Activated CD4-positive, alpha-beta T cell treated with anti-CD3 and anti-CD28 coated beads for 24 hours (primary cell): ENCODE results near the gene NWD2.
"Not testable (repeated sequence)": the region's sequence is repeated elsewhere in the genome, so short reads cannot be mapped to it uniquely, and the experiment has no call there.

Experiments used
- DNase-seq, 2 donors: peaks; one replicate each; pipeline ENCODE4 v3.0.0-alpha.2; 2020; ENCODE audit warnings: low read depth in 2 of 2

Gene NWD2

GRCh38 chr4:37393889-37394288 lies 149.3 kb downstream of the NWD2 start:
- no peak for DNase-seq

- DNase-seq = no peak
Observed at GRCh38 chr4:37397505-37397904, 153.0 kb downstream of the NWD2 start.

GRCh38 chr4:37400241-37400881 lies 155.8 kb downstream of the NWD2 start:
- no peak for DNase-seq

GRCh38 chr4:37407938-37408826 lies 163.6 kb downstream of the NWD2 start:
- DNase-seq = not testable (repeated sequence)

- not testable (repeated sequence) for DNase-seq
Observed at GRCh38 chr4:37413612-37414011, 169.1 kb downstream of the NWD2 start.

GRCh38 chr4:37415845-37416369 lies 171.4 kb downstream of the NWD2 start:
- no peak for DNase-seq

GRCh38 chr4:37421614-37422013 lies 177.1 kb downstream of the NWD2 start:
- no peak for DNase-seq

- no peak for DNase-seq
Observed at GRCh38 chr4:37422102-37422501, 177.6 kb downstream of the NWD2 start.

GRCh38 chr4:37422638-37423037 lies 178.1 kb downstream of the NWD2 start:
- no peak for DNase-seq

GRCh38 chr4:37423310-37423709 lies 178.8 kb downstream of the NWD2 start:
- no peak for DNase-seq

- no peak for DNase-seq
Observed at GRCh38 chr4:37424753-37425152, 180.2 kb downstream of the NWD2 start.

GRCh38 chr4:37425857-37426256 lies 181.3 kb downstream of the NWD2 start:
- no peak for DNase-seq

- DNase-seq = no peak
Observed at GRCh38 chr4:37427193-37427592, 182.7 kb downstream of the NWD2 start.

- no peak for DNase-seq
Observed at GRCh38 chr4:37429906-37430305, 185.4 kb downstream of the NWD2 start.

GRCh38 chr4:37430718-37431416 lies 186.3 kb downstream of the NWD2 start:
- DNase-seq = no peak

- no peak for DNase-seq
Observed at GRCh38 chr4:37431417-37431743, 186.8 kb downstream of the NWD2 start.

- DNase-seq = no peak
Observed at GRCh38 chr4:37434469-37434868, 189.9 kb downstream of the NWD2 start.

GRCh38 chr4:37436546-37436945 lies 192.0 kb downstream of the NWD2 start:
- no peak for DNase-seq

GRCh38 chr4:37437163-37437562 lies 192.6 kb downstream of the NWD2 start:
- DNase-seq = no peak

GRCh38 chr4:37438564-37439279 lies 194.2 kb downstream of the NWD2 start:
- DNase-seq = no peak

- no peak for DNase-seq
Observed at GRCh38 chr4:37439809-37440474, 195.4 kb downstream of the NWD2 start.
